H1 (cell line): ENCODE results near the gene TMEM63C. TPM values are rescaled to one million over a fixed set of nuclear protein-coding genes. Genes with fewer than 3 reads are reported as not detected.

Source experiments
- CTCF ChIA-PET: fragments of 300-600 bp; sonication (Branson Sonifier 250); formaldehyde crosslinking; loops from one replicate; lab custom pipeline; 2021; ENCODE audit not compliant: partially characterized antibody; lab: Charles Lee
- POLR2A ChIA-PET: fragments of 300-600 bp; sonication (Branson Sonifier 250); formaldehyde crosslinking; loops from one replicate; lab custom pipeline; 2021; ENCODE audit warnings: inconsistent platforms; ENCODE audit not compliant: partially characterized antibody; lab: Charles Lee
- DNase-seq, 2 experiments: peaks; one replicate each; pipeline versions ENCODE4 v3.0.0 to v3.0.0-alpha.2; 2010 to 2022; ENCODE audit warnings: low spot score in 2 of 2, low read depth in 1 of 2, mixed read lengths in 1 of 2
- FAIRE-seq: peaks from 2 replicates; lab custom pipeline; 2011; peaks lifted over from hg19 to GRCh38; lab: Jason Lieb, UNC
- H2AFZ ChIP-seq: 2 replicates; pipeline ENCODE4 v1.8.1; 2012; ENCODE audit warnings: low read length, inconsistent platforms
- H2AK5ac ChIP-seq: 2 replicates; pipeline ENCODE4 v1.6.1; 2013; ENCODE audit warnings: low read depth, low read length
- H2BK120ac ChIP-seq: replicated peaks from 2 replicates; pipeline ENCODE3; 2013; ENCODE audit warnings: low read depth, low read length, inconsistent platforms
- H2BK12ac ChIP-seq: 2 replicates; pipeline ENCODE4 v1.6.1; 2013; ENCODE audit warnings: low read depth, low read length
- H2BK15ac ChIP-seq: 2 replicates; pipeline ENCODE4 v1.6.1; 2013; ENCODE audit warnings: low read length
- H2BK20ac ChIP-seq: 2 replicates; pipeline ENCODE4 v1.6.1; 2013; ENCODE audit warnings: low read length
- H2BK5ac ChIP-seq: 2 replicates; pipeline ENCODE4 v1.6.1; 2013; ENCODE audit warnings: low read depth, low read length
- H3K14ac ChIP-seq: 2 replicates; pipeline ENCODE4 v1.6.1; 2013; ENCODE audit warnings: inconsistent platforms; ENCODE audit not compliant: insufficient read length
- H3K18ac ChIP-seq: 2 replicates; pipeline ENCODE4 v1.6.1; 2013; ENCODE audit warnings: low read length; ENCODE audit errors: extremely low read depth
- H3K23ac ChIP-seq: 2 replicates; pipeline ENCODE4 v1.6.1; 2013; ENCODE audit warnings: inconsistent platforms; ENCODE audit not compliant: insufficient read length
- H3K23me2 ChIP-seq: 2 replicates; pipeline ENCODE4 v1.6.1; 2013; ENCODE audit warnings: low read depth, low read length
- H3K27ac ChIP-seq: 2 replicates; pipeline ENCODE4 v1.6.1; 2011; ENCODE audit warnings: low read depth, low read length, inconsistent platforms
- H3K27me3 ChIP-seq, 4 experiments: replicated peaks in 1 of 4; 1 replicate in 1 of 4; 2 replicates in 3 of 4; pipeline versions ENCODE4 v1.6.1 to v1.8.1; 2011 to 2013; ENCODE audit warnings: low read length in 3 of 4, mild to moderate bottlenecking in 3 of 4, inconsistent platforms in 2 of 4, mixed read lengths in 2 of 4, moderate library complexity in 1 of 4; ENCODE audit not compliant: control insufficient read depth in 3 of 4, insufficient read depth in 3 of 4; ENCODE audit errors: extremely low read depth in 1 of 4
- H3K36me3 ChIP-seq, 4 experiments: 2 replicates each; pipeline versions ENCODE4 v1.6.1 to v1.8.1; 2011 to 2013; ENCODE audit warnings: mild to moderate bottlenecking in 4 of 4, low read length in 3 of 4, moderate library complexity in 2 of 4, control low read depth in 1 of 4, inconsistent platforms in 1 of 4; ENCODE audit not compliant: insufficient read depth in 4 of 4, control insufficient read depth in 2 of 4
- H3K4ac ChIP-seq: replicated peaks from 2 replicates; pipeline ENCODE3; 2013; ENCODE audit warnings: low read length, low read depth, mixed read lengths, inconsistent platforms; ENCODE audit not compliant: insufficient read length
- H3K4me1 ChIP-seq, 4 experiments: replicated peaks in 1 of 4; 1 replicate in 1 of 4; 2 replicates in 3 of 4; pipeline versions ENCODE4 v1.6.1 to v1.8.1; 2011 to 2013; ENCODE audit warnings: low read length in 3 of 4, inconsistent platforms in 2 of 4, mixed read lengths in 1 of 4; ENCODE audit not compliant: insufficient read depth in 4 of 4, control insufficient read depth in 3 of 4
- H3K4me2 ChIP-seq, 2 experiments: 2 replicates each; pipeline versions ENCODE4 v1.6.1 to v1.8.1; 2011 to 2013; ENCODE audit warnings: low read depth in 2 of 2, low read length in 2 of 2, control low read depth in 1 of 2, inconsistent platforms in 1 of 2, mild to moderate bottlenecking in 1 of 2; ENCODE audit not compliant: insufficient read depth in 1 of 2
- H3K4me3 ChIP-seq, 4 experiments: fragments of 200-600, 300-600 bp in 1 of 4; sonication (generic), shearing (Covaris generic), sonication (Bioruptor Twin) in 1 of 4; 2 replicates each; pipeline versions ENCODE4 v1.5.1 to v1.8.1; 2011 to 2016; ENCODE audit warnings: low read length in 4 of 4, low read depth in 3 of 4, control low read depth in 2 of 4, inconsistent platforms in 2 of 4, mild to moderate bottlenecking in 2 of 4, mixed read lengths in 1 of 4, moderate library complexity in 1 of 4; ENCODE audit not compliant: insufficient read depth in 2 of 4; ENCODE audit errors: extremely low read depth in 1 of 4
- H3K56ac ChIP-seq: replicated peaks from 2 replicates; pipeline ENCODE3; 2013; ENCODE audit warnings: low read depth, mild to moderate bottlenecking, mixed read lengths, low read length, inconsistent platforms; ENCODE audit not compliant: insufficient read length
- H3K79me1 ChIP-seq: 2 replicates; pipeline ENCODE4 v1.6.1; 2013; ENCODE audit warnings: low read depth, low read length, control low read depth
- H3K79me2 ChIP-seq, 2 experiments: 2 replicates each; pipeline versions ENCODE4 v1.6.1 to v1.8.1; 2012 to 2013; ENCODE audit warnings: low read length in 2 of 2, mild to moderate bottlenecking in 2 of 2, inconsistent platforms in 1 of 2; ENCODE audit not compliant: insufficient read depth in 2 of 2, control insufficient read depth in 1 of 2
- H3K9ac ChIP-seq, 4 experiments: replicated peaks in 1 of 4; 1 replicate in 1 of 4; 2 replicates in 3 of 4; pipeline versions ENCODE4 v1.6.1 to v1.8.1; 2011 to 2013; ENCODE audit warnings: low read depth in 3 of 4, low read length in 3 of 4, control low read depth in 2 of 4, mild to moderate bottlenecking in 2 of 4, moderate library complexity in 2 of 4, inconsistent platforms in 1 of 4; ENCODE audit errors: extremely low read depth in 1 of 4
- H3K9me3 ChIP-seq, 2 experiments: 2 replicates each; pipeline versions ENCODE4 v1.6.1 to v1.8.1; 2012 to 2013; ENCODE audit warnings: mild to moderate bottlenecking in 2 of 2, moderate library complexity in 2 of 2, control low read depth in 1 of 2, inconsistent platforms in 1 of 2, low read depth in 1 of 2, low read length in 1 of 2, mixed read lengths in 1 of 2; ENCODE audit not compliant: insufficient read depth in 2 of 2
- H4K20me1 ChIP-seq, 2 experiments: replicated peaks in 1 of 2; 2 replicates each; pipeline versions ENCODE3 to v1.8.1; 2011 to 2013; ENCODE audit warnings: inconsistent platforms in 2 of 2, low read length in 2 of 2, mild to moderate bottlenecking in 1 of 2; ENCODE audit not compliant: insufficient read depth in 2 of 2, control insufficient read depth in 1 of 2
- H4K5ac ChIP-seq: 2 replicates; pipeline ENCODE4 v1.6.1; 2013; ENCODE audit warnings: low read length, low read depth, mixed read lengths, inconsistent platforms; ENCODE audit not compliant: insufficient read length
- H4K8ac ChIP-seq: 2 replicates; pipeline ENCODE4 v1.8.0; 2013; ENCODE audit warnings: mild to moderate bottlenecking, moderate library complexity, low read length, inconsistent platforms; ENCODE audit not compliant: insufficient read depth; ENCODE audit errors: extremely low read depth
- H4K91ac ChIP-seq: replicated peaks from 2 replicates; pipeline ENCODE3; 2013; ENCODE audit warnings: low read length, mixed read lengths, inconsistent platforms; ENCODE audit not compliant: insufficient read length
- BCL11A ChIP-seq, 2 experiments: IDR thresholded peaks; one replicate each; pipeline ENCODE4 v1.6.1; 2011; ENCODE audit warnings: low read depth in 2 of 2, low read length in 2 of 2, mild to moderate bottlenecking in 2 of 2
- HDAC2 ChIP-seq, 2 experiments: fragments of 300-600 bp in 1 of 2; sonication (generic) in 1 of 2; IDR thresholded peaks; 2 replicates each; pipeline ENCODE4 v1.6.1; 2011 to 2012; ENCODE audit warnings: low read depth in 2 of 2, low read length in 2 of 2, mild to moderate bottlenecking in 2 of 2, moderate library complexity in 2 of 2, borderline replicate concordance in 1 of 2, inconsistent platforms in 1 of 2
- HDAC6 ChIP-seq: IDR thresholded peaks from one replicate; pipeline ENCODE4 v1.7.1; 2012; ENCODE audit warnings: low read depth, mild to moderate bottlenecking, inconsistent platforms, low read length, moderate library complexity
- POU5F1 ChIP-seq: IDR thresholded peaks from 2 replicates; pipeline ENCODE4 v1.6.1; 2011; ENCODE audit warnings: low read depth, mild to moderate bottlenecking, low read length, moderate library complexity
- RAD21 ChIP-seq, 2 experiments: IDR thresholded peaks in 1 of 2; conservative IDR thresholded peaks in 1 of 2; 2 replicates each; pipeline ENCODE4 v1.6.1; 2011; ENCODE audit warnings: low read depth in 2 of 2, low read length in 2 of 2, improper control_type of control experiment in 1 of 2, inconsistent platforms in 1 of 2, mild to moderate bottlenecking in 1 of 2, moderate library complexity in 1 of 2
- RXRA ChIP-seq: IDR thresholded peaks from 2 replicates; pipeline ENCODE4 v1.6.1; 2011; ENCODE audit warnings: low read depth, mild to moderate bottlenecking, low read length, moderate library complexity; ENCODE audit not compliant: insufficient read depth
- SP1 ChIP-seq: IDR thresholded peaks from 2 replicates; pipeline ENCODE4 v1.6.1; 2011; ENCODE audit warnings: low read depth, low read length
- SP2 ChIP-seq: IDR thresholded peaks from 2 replicates; pipeline ENCODE4 v1.6.1; 2012; ENCODE audit warnings: mild to moderate bottlenecking, low read length, inconsistent platforms
- TEAD4 ChIP-seq: IDR thresholded peaks from 2 replicates; pipeline ENCODE4 v1.6.1; 2012; ENCODE audit warnings: low read depth, low read length, inconsistent platforms, mixed read lengths
- WGBS, 2 experiments: shearing (Covaris generic) in 1 of 2; methylation state at CpG; one replicate each; pipeline versions ENCODE4 v1.1.6 to v1.1.7; 2013 to 2015; ENCODE audit warnings: low lambda C conversion rate in 2 of 2, mixed read lengths in 2 of 2, inconsistent platforms in 1 of 2, low coverage in 1 of 2, missing lambda C conversion rate in 1 of 2; ENCODE audit not compliant: insufficient replicate concordance in 2 of 2, insufficient coverage in 1 of 2, insufficient read length in 1 of 2; ENCODE audit errors: extremely low coverage in 1 of 2, missing lambda C conversion rate in 1 of 2; 5-methylcytosine and 5-hydroxymethylcytosine counted together
- polyA plus RNA-seq, 7 experiments: library from polyadenylated mRNA; depleted of rRNA in 3 of 7; stranded (reverse) in 5 of 7; unstranded in 2 of 7; fragments of >200 nt in 5 of 7; fragments of 200-250 nt in 2 of 7; gene quantifications; 1 replicate in 5 of 7; 2 replicates in 1 of 7; 4 replicates in 1 of 7; pipeline versions ENCODE4 v1.2.1 to v1.2.3, GENCODE V29; 2011 to 2013; ENCODE audit warnings: missing spikeins in 2 of 7, mixed read lengths in 2 of 7
- total RNA-seq: library from RNA; stranded (reverse); fragmentation: NEBNext Ultra II Directional; extraction: Animal tissue kit (Norgen Biotek cat#: 25700); gene quantifications from 2 replicates; pipeline ENCODE4 v1.2.1, GENCODE V29; 2021

TMEM63C gene
- total and polyA plus RNA-seq, 2 of the 8 experiments (the other 6 are each of a cell fraction or from before 2014, with no cell fraction given), result 3.0 to 7.6 TPM

- Histone ChIP-seq H4K20me1 (peaks cover 2 to 4% of the 10 kb centered on the region in 2 experiments), H3K23me2 (no peaks in the 10 kb centered on the region), H3K4me1 (peaks cover 0 to 11% (median 8%) of the 10 kb centered on the region in 4 experiments; a peak in 5 of 7 replicates), H3K4ac (no peak overlapping the region), H2BK20ac (no peak overlapping the region), H3K9me3 (no peaks in the 10 kb centered on the region), H3K23ac (no peak overlapping the region), H2AFZ (no peak overlapping the region), H3K56ac (no peak overlapping the region), H3K36me3 (no peaks in the 10 kb centered on the region), H4K8ac (no peak overlapping the region; the same call in 1 of the 2 replicates), H3K79me2 (no peaks in the 10 kb centered on the region), H3K79me1 (0 out of 2 replicates have a peak, but pooled peaks cover 2% of the 10 kb centered on the region), H3K18ac (no peak overlapping the region), H4K5ac (no peak overlapping the region), H3K4me2 (no peak overlapping the region), H2BK5ac (no peak overlapping the region), H2BK120ac (no peak overlapping the region), H4K91ac (no peak overlapping the region), H3K27me3 (no peaks in the 10 kb centered on the region), H3K27ac (no peak overlapping the region), H3K9ac (no peak overlapping the region), H2BK15ac (no peak overlapping the region), H2BK12ac (peak overlapping the region; percentile 75; the same call in 1 of the 2 replicates), H2AK5ac (no peak overlapping the region; the same call in 1 of the 2 replicates), H3K14ac (no peak overlapping the region), H3K4me3 (no peak overlapping the region)
- DNase-seq, result no peak
- ChIA-PET CTCF (interaction anchor here (0.6 to 19.8 kb wide), 18 partner anchors 9 to 361 kb away, joined by 3 to 233 read pairs (median 4); partner anchors contain the start of gene TMEM63C), POLR2A (interaction anchor here (2.7 kb wide), 1 partner anchor 17 kb away, joined by 7 read pairs; no protein-coding TSS in a partner anchor)
- no CpG with 5 or more reads among the region's 2 CpGs for WGBS, 2 experiments
- FAIRE-seq, result no peak
- TF ChIP-seq SP1 (no peak), POU5F1 (no peak), RAD21 (IDR thresholded peaks at IDR 0.05 in 1 of 2, conservative IDR thresholded peaks at IDR 0.05 in 1 of 2; ENCODE audit: low read depth in 2 of 2, low read length in 2 of 2) (no peak), BCL11A (IDR thresholded peaks at IDR 0.05; ENCODE audit: low read depth in 2 of 2, low read length in 2 of 2) (no peak), RXRA (no peak), HDAC6 (no peak), TEAD4 (no peak), HDAC2 (IDR thresholded peaks at IDR 0.05; ENCODE audit: borderline replicate concordance in 1 of 2, low read depth in 2 of 2, low read length in 2 of 2) (no peak), SP2 (no peak)
Observed at GRCh38 chr14:77206261-77206824, 24.7 kb downstream of the TMEM63C start.
